Trophoblast cell (in vitro differentiated cells and primary cell): ENCODE measurements around the gene SLC13A1.

Source experiments
- DNase-seq, 2 donors: peaks; one replicate each; pipeline ENCODE4 v3.0.0-alpha.2; 2016
- H2AFZ ChIP-seq: 2 replicates; pipeline ENCODE4 v1.6.1; 2013; ENCODE audit warnings: low read length, moderate library complexity, mild to moderate bottlenecking; ENCODE audit not compliant: insufficient read depth, poor library complexity
- H2AK5ac ChIP-seq: 2 replicates; pipeline ENCODE4 v1.6.1; 2013; ENCODE audit warnings: mild to moderate bottlenecking, low read length
- H2BK120ac ChIP-seq: 2 replicates; pipeline ENCODE4 v1.6.1; 2013; ENCODE audit warnings: low read length, mild to moderate bottlenecking, moderate library complexity; ENCODE audit not compliant: insufficient read depth, poor library complexity
- H2BK12ac ChIP-seq: 2 replicates; pipeline ENCODE4 v1.6.1; 2013; ENCODE audit warnings: mild to moderate bottlenecking, low read length, moderate library complexity
- H2BK5ac ChIP-seq: 2 replicates; pipeline ENCODE4 v1.6.1; 2013; ENCODE audit warnings: low read length, low read depth, moderate library complexity, mild to moderate bottlenecking; ENCODE audit not compliant: poor library complexity
- H3K14ac ChIP-seq: 2 replicates; pipeline ENCODE4 v1.6.1; 2013; ENCODE audit warnings: mild to moderate bottlenecking, low read length
- H3K18ac ChIP-seq: 2 replicates; pipeline ENCODE4 v1.6.1; 2013; ENCODE audit warnings: mild to moderate bottlenecking, low read length
- H3K23ac ChIP-seq: 2 replicates; pipeline ENCODE4 v1.6.1; 2013; ENCODE audit warnings: low read length
- H3K27ac ChIP-seq: 2 replicates; pipeline ENCODE4 v1.5.1; 2013; ENCODE audit warnings: low read depth, mild to moderate bottlenecking, inconsistent platforms, low read length, moderate library complexity
- H3K27me3 ChIP-seq: 2 replicates; pipeline ENCODE4 v1.6.1; 2013; ENCODE audit warnings: inconsistent platforms, mild to moderate bottlenecking, low read length, moderate library complexity; ENCODE audit not compliant: insufficient read depth
- H3K36me3 ChIP-seq, 2 experiments: 1 replicate in 1 of 2; 2 replicates in 1 of 2; pipeline ENCODE4 v1.6.1; 2013; ENCODE audit warnings: low read length in 2 of 2, mild to moderate bottlenecking in 2 of 2, moderate library complexity in 1 of 2; ENCODE audit not compliant: insufficient read depth in 2 of 2, control insufficient read depth in 1 of 2
- H3K4ac ChIP-seq: 2 replicates; pipeline ENCODE4 v1.6.1; 2013; ENCODE audit warnings: low read depth, mild to moderate bottlenecking, low read length, moderate library complexity
- H3K4me1 ChIP-seq, 2 experiments: 1 replicate in 1 of 2; 2 replicates in 1 of 2; pipeline ENCODE4 v1.6.1; 2013; ENCODE audit warnings: low read length in 2 of 2, mild to moderate bottlenecking in 2 of 2, moderate library complexity in 1 of 2; ENCODE audit not compliant: insufficient read depth in 2 of 2, control insufficient read depth in 1 of 2
- H3K4me2 ChIP-seq: 2 replicates; pipeline ENCODE4 v1.6.1; 2013; ENCODE audit warnings: inconsistent platforms, mild to moderate bottlenecking, low read length, moderate library complexity
- H3K4me3 ChIP-seq: 2 replicates; pipeline ENCODE4 v1.5.1; 2013; ENCODE audit warnings: mild to moderate bottlenecking, low read depth, low read length, inconsistent platforms
- H3K79me1 ChIP-seq: one replicate; pipeline ENCODE4 v1.6.1; 2013; ENCODE audit warnings: low read length
- H3K79me2 ChIP-seq: 2 replicates; pipeline ENCODE4 v1.6.1; 2013; ENCODE audit warnings: low read length, mild to moderate bottlenecking; ENCODE audit not compliant: control insufficient read depth, insufficient read depth, poor library complexity
- H3K9ac ChIP-seq: 2 replicates; pipeline ENCODE4 v1.6.1; 2013; ENCODE audit warnings: mild to moderate bottlenecking, low read length
- H3K9me3 ChIP-seq: 2 replicates; pipeline ENCODE4 v1.6.1; 2013; ENCODE audit warnings: low read depth, mild to moderate bottlenecking, control low read depth, inconsistent platforms, low read length; ENCODE audit not compliant: insufficient read depth
- H4K12ac ChIP-seq: 2 replicates; pipeline ENCODE4 v1.6.1; 2013; ENCODE audit warnings: low read depth, mild to moderate bottlenecking, low read length, moderate library complexity
- H4K8ac ChIP-seq: 2 replicates; pipeline ENCODE4 v1.6.1; 2013; ENCODE audit warnings: low read depth, mild to moderate bottlenecking, low read length, moderate library complexity
- H4K91ac ChIP-seq: one replicate; pipeline ENCODE4 v1.6.1; 2013; ENCODE audit warnings: low read depth, mild to moderate bottlenecking, low read length, moderate library complexity
- WGBS: extraction: QIAGEN DNeasy Blood & Tissue Kit; methylation state at CpG from one replicate; pipeline ENCODE4 v1.1.7; 2013; ENCODE audit warnings: missing lambda C conversion rate; ENCODE audit not compliant: insufficient read length, insufficient coverage; ENCODE audit errors: extremely low coverage; 5-methylcytosine and 5-hydroxymethylcytosine counted together

SLC13A1 gene

DNA sequence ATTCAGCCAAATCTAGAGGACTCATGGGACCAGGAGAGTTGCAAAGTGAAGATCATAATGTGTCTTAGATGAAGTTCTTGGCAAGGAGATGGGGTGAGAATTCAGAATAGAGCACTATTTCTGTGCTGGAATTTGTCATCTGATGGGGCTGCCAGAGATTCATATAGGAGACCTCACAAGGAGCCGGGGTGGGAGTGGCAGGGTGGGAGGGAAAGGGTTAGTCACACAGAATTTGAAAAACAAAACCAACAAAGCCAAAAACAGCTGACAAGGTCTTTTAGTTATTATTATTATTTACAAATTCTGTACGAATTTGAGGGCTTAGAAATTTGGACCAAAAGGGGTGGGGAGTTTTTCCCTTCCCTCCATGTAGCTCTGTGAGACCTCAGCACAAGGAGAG lies 1.7 kb downstream of the SLC13A1 start:
- H3K18ac ChIP-seq, result no peak overlapping the region
- no peak overlapping the region for H4K91ac ChIP-seq
- no peak overlapping the region for H3K9ac ChIP-seq
- no peaks in the 10 kb centered on the region for H3K79me1 ChIP-seq
- H3K4me1 ChIP-seq, result no peaks in the 10 kb centered on the region
- no peaks in the 10 kb centered on the region for H3K9me3 ChIP-seq
- H2BK5ac ChIP-seq, result no peak overlapping the region
- no peak overlapping the region for H2BK12ac ChIP-seq
- no peak overlapping the region for H4K12ac ChIP-seq
- no peaks in the 10 kb centered on the region for H3K79me2 ChIP-seq
- no CpG with 5 or more reads among the region's 2 CpGs for WGBS
- H3K27me3 ChIP-seq, result no peaks in the 10 kb centered on the region
- no peak overlapping the region for H3K4ac ChIP-seq
- no peak overlapping the region for H3K14ac ChIP-seq
- H2AK5ac ChIP-seq, result no peak overlapping the region
- no peak overlapping the region for H3K4me2 ChIP-seq
- H3K36me3 ChIP-seq, result no peaks in the 10 kb centered on the region
- no peak overlapping the region for H2BK120ac ChIP-seq
- DNase-seq, result no peak
- H2AFZ ChIP-seq, result no peak overlapping the region
- no peak overlapping the region for H3K4me3 ChIP-seq
- no peak overlapping the region for H4K8ac ChIP-seq
- no peak overlapping the region for H3K27ac ChIP-seq
- H3K23ac ChIP-seq, result no peak overlapping the region

DNA sequence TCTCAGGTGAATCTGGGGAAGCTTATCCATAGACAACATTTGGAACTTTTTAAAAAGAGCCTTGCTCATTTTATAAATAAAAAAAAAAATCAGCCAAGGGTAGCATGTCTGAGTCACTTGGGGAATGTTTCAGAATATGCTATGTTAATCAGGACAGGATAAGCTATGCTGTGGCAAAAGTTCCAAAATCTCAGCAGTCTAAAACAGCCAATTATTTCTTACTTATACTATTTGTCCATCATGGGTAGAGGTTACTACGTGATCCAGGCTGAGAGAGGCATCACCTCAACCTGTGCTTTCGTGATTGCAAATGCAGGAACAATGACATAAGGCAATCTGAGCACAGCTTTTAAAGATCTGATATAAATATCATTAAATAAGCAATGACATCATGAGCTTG lies 6.5 kb downstream of the SLC13A1 start:
- H3K4me2 ChIP-seq, result no peak overlapping the region
- DNase-seq, result no peak
- H3K4me1 ChIP-seq, result no peaks in the 10 kb centered on the region
- H3K4ac ChIP-seq, result no peak overlapping the region
- no peak overlapping the region for H3K4me3 ChIP-seq
- H3K9me3 ChIP-seq, result no peaks in the 10 kb centered on the region
- no peaks in the 10 kb centered on the region for H3K27me3 ChIP-seq
- H2AFZ ChIP-seq, result no peak overlapping the region
- no peak overlapping the region for H2BK12ac ChIP-seq
- no peaks in the 10 kb centered on the region for H3K79me2 ChIP-seq
- no peaks in the 10 kb centered on the region for H3K79me1 ChIP-seq
- no peak overlapping the region for H2AK5ac ChIP-seq
- H2BK5ac ChIP-seq, result no peak overlapping the region
- H2BK120ac ChIP-seq, result no peak overlapping the region
- no peaks in the 10 kb centered on the region for H3K36me3 ChIP-seq
- no peak overlapping the region for H4K91ac ChIP-seq
- H3K18ac ChIP-seq, result no peak overlapping the region
- H4K12ac ChIP-seq, result no peak overlapping the region
- no peak overlapping the region for H3K23ac ChIP-seq
- no peak overlapping the region for H3K14ac ChIP-seq
- no peak overlapping the region for H3K27ac ChIP-seq
- no peak overlapping the region for H3K9ac ChIP-seq
- no peak overlapping the region for H4K8ac ChIP-seq
- WGBS, result no CpG with 5 or more reads among the region's 2 CpGs

DNA sequence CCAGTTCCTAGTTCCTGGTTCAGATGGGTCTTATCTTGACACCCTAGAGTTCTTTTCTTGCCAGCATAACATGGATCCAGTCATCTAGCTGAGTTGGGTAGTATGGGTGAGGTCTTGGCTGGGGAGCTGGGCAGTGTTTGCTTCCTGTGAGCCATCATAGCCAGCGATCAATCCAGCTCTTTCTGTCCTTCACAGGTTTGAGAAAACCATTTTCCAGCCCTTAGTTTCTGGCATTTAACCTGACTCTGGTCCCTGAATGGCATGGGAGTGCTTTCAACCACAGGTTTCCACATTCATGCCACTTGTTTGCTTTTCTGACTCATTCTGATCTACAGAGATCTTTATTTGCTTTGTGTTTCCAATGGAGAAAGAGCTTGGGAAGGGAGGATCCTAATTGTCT lies 8.6 kb downstream of the SLC13A1 start:
- H3K14ac ChIP-seq, result no peak overlapping the region
- no peak overlapping the region for H2AFZ ChIP-seq
- no peak overlapping the region for H2BK12ac ChIP-seq
- no CpG with 5 or more reads among the region's 1 CpG for WGBS
- no peak overlapping the region for H3K4me2 ChIP-seq
- no peak overlapping the region for H3K18ac ChIP-seq
- DNase-seq, result no peak
- no peak overlapping the region for H4K8ac ChIP-seq
- H3K27me3 ChIP-seq, result no peaks in the 10 kb centered on the region
- no peak overlapping the region for H4K12ac ChIP-seq
- H2AK5ac ChIP-seq, result no peak overlapping the region
- no peak overlapping the region for H3K4me3 ChIP-seq
- H3K79me2 ChIP-seq, result no peaks in the 10 kb centered on the region
- H3K9me3 ChIP-seq, result no peaks in the 10 kb centered on the region
- no peaks in the 10 kb centered on the region for H3K36me3 ChIP-seq
- no peaks in the 10 kb centered on the region for H3K4me1 ChIP-seq
- no peak overlapping the region for H3K4ac ChIP-seq
- H2BK5ac ChIP-seq, result no peak overlapping the region
- H3K23ac ChIP-seq, result no peak overlapping the region
- no peak overlapping the region for H3K27ac ChIP-seq
- no peak overlapping the region for H3K9ac ChIP-seq
- no peaks in the 10 kb centered on the region for H3K79me1 ChIP-seq
- H2BK120ac ChIP-seq, result no peak overlapping the region
- no peak overlapping the region for H4K91ac ChIP-seq

DNA sequence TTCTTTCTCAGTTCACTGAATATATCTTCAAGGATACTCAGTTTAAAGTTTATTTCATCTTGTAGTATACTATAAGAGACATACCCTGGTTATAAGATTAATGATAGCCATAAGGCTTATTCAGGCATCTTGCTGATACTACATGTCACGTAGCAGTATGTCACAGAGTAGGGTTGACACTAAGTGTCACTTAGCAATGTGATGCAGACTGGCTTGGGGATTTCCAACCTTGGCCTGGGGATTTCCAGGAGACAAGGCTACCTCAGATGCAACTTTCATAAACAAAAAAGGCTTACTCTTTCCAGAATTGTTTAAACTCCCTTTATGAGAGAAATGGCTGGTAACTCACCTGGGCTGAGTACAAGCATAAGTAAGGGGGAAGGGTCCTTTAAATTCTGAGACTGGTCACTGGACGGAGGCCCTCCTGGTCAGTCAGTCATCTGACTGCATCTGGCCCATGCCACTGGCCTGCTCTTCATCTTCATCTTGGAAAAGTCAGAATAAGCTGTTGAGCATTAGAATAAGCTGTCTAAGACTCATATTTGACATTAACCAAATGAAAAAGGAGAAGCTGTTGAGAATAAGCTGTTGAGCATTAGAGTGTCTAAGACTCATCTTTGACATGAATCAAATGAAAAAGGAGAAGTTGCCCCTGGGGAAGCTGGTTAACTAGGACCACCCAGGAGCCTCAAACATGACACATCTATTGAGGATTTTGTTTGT lies 9.5 kb downstream of the SLC13A1 start:
- Histone ChIP-seq H3K27me3 (no peaks in the 10 kb centered on the region), H3K36me3 (no peaks in the 10 kb centered on the region), H3K27ac (no peak overlapping the region), H2BK120ac (no peak overlapping the region), H3K4me2 (no peak overlapping the region), H4K91ac (no peak overlapping the region), H3K9me3 (no peaks in the 10 kb centered on the region), H4K12ac (no peak overlapping the region), H3K18ac (no peak overlapping the region), H3K79me2 (no peaks in the 10 kb centered on the region), H3K4ac (no peak overlapping the region), H2AFZ (no peak overlapping the region), H2BK12ac (no peak overlapping the region), H3K14ac (no peak overlapping the region), H2AK5ac (no peak overlapping the region), H3K4me3 (no peak overlapping the region), H3K4me1 (no peaks in the 10 kb centered on the region), H3K9ac (no peak overlapping the region), H3K79me1 (no peaks in the 10 kb centered on the region), H2BK5ac (no peak overlapping the region), H4K8ac (no peak overlapping the region), H3K23ac (no peak overlapping the region)
- no peak for DNase-seq
- no CpG with 5 or more reads among the region's 2 CpGs for WGBS
